Endothelial cell of hepatic sinusoid (primary cell): ENCODE data around the gene IRF4.

Source experiments
- in situ Hi-C: cut with HindIII; loops from 2 replicates; pipeline ENCODE4 v1.10.0; 2017; ENCODE audit warnings: low sequenced_read_pairs

IRF4 gene

DNA sequence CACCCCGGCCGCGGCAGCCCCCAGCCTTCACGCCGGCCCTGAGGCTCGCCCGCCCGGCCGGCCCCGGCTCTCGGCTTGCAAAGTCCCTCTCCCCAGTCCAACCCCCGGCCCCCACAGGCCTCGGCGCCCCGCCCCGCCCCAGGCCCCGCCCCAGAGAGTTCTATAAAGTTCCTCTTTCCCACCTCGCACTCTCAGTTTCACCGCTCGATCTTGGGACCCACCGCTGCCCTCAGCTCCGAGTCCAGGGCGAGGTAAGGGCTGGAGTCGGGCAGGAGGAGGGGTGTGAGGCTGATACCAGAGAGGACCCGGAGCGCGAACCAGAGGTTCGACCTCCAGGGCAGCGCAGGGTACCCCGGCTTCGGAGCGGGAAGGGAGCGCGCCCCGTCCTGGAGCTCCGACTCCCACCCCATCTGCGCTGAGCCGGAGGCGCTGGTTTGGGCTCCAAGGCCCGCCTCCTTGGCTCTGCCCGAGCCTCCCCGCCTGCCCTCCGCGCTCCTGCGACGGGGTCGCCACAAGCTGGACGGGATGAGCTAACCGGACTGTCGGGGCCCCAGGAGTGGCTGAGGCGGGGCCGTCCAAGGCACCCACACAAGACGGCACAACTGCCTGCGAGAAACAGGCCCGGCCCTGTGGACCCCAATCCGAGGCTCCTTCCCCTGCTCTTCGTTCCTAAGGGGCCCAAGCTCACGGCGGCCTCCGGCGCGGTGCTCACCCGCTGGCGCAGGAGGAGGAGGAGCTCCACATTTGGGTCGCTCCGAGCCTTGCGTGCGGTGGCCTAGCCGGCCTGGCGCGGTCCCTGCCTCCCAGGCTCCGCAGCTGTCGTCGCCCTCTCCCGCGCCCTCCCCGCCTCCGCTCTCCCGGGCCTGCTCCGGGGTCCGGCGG lies at the start of gene IRF4:
Gene IRF4 (plus strand): TSS at position 194 of the 882 bp plus-strand sequence. CDS start 1,401 bp downstream, outside the sequence.
- in situ Hi-C loops = no loop called here

DNA sequence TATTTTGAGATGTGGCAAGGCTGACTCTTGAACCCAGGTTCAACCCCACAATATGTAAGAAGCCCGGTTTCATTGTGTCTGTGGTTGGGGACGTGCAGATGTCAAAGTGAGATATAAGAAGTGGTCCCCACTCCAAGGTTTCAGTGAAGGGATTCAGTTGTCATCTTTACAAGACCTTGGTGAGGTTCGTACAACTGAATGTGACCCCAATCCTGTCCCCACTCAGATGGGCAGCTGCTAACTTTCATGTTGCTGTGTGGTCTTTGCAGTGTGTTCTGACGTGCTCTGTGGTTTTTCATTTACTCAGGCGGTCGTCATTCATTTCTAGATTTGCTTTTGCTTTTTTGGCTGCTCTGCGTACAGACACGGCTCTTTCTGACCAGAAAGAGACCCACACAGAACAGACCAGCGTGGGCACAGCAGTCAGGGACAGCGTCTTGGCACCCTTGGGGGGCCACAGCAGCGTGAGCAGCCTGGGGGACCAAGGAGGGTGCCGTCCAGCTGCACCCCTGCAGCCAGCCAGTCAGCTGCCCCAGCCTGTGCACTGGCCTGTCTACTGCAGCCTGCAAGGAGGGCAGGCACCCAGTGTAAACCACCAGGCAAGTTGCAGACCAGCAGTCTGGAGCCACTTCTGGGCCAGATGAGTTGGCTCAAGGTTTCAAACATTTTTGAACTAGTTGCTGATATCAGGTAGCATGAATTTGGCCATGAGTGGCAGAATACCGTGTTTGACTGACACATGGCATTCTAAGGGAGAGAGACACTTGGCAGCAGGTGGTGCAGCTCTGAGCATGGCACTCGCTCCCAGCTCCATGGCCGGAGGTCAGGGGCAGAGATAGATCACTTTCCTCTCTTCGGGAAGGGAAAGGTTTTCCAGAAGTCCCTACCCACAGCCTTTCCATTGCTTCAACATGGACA lies 49.4 kb upstream of the IRF4 start:
- in situ Hi-C loops = no loop called here

DNA sequence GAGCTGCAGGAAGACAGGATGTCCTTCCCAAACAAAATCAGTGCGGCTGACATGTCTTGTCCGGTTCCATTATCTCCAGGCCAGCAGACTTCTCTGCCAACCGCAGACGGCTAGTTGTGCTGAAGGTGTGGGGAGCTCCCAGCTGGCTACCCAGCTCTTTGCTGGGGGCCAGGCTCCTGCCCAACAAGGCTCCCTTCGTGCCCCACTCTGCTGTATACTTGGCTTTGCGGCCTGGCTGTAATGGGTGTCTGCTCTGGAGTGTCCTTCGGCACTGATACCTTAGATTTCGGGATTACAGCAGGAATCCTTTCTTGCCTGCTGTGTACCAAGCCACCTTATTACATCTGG lies 48.7 kb upstream of the IRF4 start:
- in situ Hi-C loops = no loop called here

DNA sequence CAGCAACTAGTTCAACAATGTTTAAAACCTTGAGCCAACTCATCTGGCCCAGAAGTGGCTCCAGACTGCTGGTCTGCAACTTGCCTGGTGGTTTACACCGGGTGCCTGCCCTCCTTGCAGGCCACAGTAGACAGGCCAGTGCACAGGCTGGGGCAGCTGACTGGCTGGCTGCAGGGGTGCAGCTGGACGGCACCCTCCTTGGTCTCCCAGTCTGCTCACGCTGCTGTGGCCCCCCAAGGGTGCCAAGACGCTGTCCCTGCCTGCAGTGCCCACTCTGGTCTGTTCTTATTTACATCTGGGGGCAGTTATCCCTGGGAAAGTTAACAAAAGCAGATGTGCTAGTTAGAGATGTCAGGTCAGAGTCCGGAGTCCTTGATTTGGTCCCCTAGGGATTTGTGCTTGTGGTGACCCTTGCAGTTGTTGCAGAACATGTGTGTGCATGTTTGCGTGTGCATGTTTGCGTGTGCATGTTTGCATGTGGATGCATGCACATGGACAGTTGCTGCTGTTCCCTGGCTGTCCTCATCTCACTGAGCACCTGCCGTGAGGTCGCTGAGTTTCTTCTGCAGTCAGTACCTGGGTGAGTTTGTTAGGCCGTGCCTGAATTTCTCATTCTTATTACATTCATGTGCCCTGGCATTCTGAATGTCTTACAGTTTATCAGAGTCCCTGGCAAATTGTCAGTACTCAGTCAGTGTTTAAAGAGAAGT lies 48.2 kb upstream of the IRF4 start:
- in situ Hi-C loops = no loop called here

DNA sequence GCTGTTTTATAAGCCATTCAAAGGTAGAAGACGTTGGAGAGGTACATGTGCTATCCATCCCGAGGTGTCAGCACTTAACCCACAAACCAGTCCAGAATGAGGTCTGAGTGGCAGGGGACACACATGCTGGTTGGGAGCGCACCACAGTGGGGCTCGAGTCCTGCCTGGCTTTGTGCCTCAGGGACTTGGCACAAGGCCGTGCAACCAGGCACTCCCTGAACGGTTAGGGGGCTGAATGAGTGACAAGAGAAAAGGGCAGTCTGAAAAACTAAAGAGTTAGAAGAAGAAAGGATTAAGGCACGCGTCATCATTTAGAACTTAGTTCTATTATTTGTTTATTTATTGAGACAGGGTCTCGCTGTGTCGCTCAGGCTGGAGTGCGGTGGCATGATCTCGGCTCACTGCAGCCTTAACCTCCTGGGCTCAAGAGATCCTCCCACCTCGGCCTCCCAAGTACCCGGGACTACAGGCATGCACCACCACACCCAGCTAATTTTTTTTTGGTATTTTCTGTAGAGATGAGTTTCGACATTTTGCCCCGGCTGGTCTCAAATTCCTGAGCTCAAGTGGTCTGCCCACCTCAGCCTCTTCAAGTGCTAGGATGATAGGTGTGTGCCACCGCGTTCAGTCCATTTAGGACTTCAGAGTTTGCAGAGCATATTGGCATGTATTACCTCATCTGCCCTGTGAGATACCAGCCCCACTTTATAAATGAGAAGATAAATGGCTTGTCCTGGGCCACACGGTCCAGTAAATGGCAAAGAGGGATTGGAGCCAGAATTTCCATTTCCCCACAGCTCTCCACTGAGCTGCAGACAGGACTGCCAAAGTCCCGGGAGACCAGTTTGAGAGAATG lies 47.4 kb upstream of the IRF4 start:
- in situ Hi-C loops = no loop called here

DNA sequence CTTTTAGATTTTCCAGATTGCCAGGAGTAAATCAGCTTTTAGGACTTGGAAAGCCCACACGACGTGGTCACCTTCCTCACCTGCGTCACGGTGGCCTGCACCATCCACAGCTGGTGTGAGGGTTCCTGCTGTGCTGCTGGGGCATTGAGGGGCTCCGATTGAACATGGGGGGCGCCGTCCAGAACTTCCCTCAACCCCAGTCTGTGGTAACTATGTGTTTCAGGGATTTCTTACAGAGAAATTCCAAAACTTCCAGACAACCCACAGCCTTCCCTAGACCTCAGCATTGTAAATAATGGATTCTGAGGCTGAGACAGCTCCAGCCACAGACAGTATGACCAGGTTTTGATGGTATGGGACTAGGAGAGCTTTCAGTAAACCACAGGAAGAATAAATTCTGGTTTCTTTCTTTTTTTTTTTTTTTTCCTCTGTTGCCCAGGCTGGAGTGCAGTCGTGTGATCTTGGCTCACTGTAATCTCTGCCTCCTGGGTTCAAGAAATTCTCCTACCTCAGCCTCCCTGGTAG lies 46.7 kb upstream of the IRF4 start:
- in situ Hi-C loops = no loop called here

DNA sequence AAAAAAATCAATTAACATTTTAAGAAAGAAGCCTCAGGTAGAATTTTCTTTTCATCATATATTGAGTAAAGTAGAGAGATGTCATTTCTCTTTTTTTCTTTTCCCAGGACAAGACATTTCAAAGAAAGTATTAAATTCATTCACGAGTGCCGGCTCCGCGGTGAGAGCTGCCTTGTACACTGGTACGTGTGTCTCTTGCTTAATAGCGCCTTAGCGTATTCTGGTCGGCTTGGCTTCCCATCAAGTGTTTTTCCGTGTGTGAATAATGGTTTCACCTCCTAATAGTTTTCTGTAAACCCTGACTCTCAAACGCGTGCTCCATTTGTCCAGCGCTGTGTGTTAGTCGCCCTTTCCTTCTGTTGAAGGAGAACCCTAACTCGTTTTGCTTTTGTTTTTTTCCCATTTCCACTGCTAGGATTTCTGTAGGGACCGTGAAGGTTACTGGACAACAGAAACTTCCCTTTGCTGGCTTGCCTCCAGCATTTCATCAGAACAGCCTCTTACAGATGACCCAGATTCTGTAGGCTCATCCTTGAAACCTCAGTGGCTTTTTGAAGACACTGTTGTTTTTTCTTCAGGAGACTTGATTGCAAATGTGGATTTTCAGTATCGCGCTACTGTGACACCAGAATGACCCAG lies 45.7 kb upstream of the IRF4 start:
- in situ Hi-C loops = no loop called here

DNA sequence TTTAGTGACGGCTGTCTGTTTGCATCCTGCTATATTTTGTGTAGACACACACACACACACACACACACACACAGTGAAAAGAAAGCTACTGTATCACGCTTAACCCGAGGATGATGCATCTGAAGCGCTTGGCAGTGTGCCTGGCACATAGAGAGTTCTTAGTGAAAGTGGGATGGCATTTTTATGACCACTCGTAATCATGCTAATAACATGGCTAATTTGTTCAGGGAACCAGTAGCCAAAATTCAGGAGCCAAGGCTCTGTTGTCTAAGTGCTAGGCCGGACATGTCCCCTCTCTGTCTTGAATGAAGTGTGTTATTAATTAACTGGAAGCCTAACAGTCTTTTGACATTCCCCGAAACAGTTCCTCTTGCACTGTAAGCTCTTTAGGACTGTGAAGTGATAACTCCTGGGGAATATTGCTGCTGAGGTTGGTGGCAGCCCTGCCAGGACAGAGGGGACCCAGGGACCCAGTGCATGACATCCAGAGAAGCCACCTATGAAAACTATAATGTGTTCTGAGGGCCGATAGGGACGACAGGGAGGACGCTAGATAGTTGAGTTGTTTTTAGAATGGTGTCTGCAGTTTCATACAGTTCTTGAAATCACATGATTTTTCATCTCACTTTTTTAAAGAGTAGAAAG lies 45.0 kb upstream of the IRF4 start:
- in situ Hi-C loops = no loop called here

DNA sequence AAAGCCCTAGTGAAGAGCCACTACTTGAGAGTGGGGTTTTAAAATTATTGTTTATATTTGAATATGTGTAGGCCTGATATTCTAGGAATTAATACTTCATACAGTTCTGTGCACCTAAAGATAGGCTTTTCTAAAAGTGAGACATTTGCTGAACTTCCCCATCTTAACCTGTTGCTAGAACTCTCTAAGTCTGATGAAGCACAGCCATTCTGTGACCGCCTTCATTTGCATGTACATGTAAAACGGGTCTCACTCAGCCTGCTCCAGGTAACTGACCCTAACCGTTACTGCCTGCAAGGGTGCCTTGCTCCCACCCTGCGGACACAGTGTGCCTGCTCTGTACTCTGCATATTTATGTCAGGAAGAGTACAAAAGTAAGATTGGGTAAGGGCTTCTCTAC lies 44.3 kb upstream of the IRF4 start:
- in situ Hi-C loops = no loop called here

DNA sequence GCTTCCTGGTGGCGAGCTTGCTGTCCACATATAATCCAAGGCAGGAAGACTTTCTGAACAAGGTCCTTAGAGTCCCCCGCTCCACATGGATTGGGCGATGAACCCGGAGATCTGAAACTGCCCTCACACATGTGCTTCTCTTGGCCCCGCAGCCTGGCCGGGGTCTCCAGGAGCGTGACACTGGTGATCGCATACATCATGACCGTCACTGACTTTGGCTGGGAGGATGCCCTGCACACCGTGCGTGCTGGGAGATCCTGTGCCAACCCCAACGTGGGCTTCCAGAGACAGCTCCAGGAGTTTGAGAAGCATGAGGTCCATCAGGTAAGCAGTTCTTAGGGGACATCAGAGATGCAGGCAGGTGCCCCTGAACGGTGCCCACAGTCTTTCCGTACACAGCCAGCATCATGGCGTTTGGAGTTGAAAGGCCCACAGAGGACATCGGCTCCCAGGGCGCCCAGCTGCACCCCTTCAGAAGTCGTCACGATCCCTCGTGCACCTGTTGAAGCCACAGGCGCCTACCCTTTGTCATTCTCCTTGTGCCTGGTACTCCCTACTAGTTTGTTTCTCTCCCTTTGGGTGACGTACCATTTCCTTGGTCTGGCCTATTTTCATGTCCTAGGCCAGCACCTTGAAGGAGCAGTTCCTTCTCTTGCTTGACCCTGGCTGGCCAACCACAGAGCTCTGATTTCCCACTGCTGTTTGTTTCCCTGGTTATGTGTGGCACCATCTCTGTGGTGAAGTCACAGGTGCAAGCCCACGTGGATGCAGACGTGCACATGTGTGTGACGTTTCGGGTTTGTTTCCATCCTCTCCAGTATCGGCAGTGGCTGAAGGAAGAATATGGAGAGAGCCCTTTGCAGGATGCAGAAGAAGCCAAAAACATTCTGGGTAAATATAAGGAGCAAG lies 43.3 kb upstream of the IRF4 start:
- in situ Hi-C loops = no loop called here

DNA sequence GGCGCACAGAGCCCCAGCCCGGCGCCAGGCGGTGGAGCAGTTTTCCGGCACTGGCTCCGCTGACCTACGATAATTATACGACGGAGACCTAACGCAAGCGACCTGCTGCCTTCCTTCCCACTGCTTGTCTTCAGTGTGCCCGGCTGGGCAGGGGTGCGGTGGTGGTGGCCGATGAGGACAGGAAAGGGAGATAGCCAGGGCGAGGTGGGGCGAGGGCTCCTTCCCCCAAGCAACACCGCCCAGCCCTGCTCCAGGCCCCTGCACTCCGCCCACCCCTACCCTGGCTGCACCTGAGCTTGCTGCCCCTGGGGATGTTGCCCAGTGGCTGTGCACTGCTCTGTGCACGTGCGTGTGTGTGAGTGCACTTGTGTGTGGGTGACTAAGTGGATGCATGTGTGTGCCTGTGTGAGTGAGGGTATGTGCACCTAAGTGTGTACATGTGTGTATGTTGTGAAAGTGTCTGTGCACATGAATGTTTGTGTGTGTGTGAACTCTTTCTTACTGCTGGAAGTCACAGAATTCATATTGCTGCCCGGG lies 42.6 kb upstream of the IRF4 start:
- in situ Hi-C loops = no loop called here

DNA sequence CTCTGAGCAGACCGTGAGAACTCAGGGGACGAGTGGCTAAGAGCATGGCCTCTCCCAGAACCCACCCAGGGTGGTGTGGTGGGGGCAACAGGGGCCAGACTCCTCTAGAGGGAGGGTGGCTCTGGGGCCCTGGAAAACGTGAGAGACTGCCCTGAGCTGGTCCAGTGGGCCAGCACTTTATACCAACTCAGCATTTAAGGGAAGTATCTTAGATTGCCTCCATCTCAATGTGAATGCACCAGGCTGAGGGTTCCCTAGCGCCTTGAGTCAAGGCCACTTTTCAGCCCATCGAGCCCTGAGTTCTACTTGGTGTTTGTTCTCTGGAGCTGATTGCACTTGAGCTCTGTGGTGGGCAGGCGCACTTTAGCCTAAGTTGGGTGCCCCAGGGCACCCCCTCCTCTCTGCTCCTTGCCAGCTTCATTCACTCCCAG lies 42.0 kb upstream of the IRF4 start:
- in situ Hi-C loops = no loop called here

DNA sequence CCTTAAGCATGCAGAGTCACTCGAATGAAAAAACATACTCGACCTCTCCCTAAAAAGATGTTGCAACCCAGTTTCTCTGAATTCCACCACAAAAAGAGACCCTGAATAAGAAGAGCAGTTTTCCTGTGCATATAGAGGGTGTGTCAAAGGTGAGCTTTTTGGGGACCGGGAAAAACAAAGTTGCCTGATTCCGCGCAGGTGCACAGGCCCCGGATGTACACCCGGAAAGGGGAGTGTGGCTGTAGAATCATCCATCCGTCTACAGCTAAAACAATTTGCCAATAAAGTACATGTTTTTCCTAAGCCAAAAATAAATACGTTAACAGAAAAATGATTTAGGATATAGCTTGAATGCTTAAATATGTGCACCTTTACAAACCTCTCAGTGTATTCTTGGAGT lies 41.2 kb upstream of the IRF4 start:
- in situ Hi-C loops = no loop called here

DNA sequence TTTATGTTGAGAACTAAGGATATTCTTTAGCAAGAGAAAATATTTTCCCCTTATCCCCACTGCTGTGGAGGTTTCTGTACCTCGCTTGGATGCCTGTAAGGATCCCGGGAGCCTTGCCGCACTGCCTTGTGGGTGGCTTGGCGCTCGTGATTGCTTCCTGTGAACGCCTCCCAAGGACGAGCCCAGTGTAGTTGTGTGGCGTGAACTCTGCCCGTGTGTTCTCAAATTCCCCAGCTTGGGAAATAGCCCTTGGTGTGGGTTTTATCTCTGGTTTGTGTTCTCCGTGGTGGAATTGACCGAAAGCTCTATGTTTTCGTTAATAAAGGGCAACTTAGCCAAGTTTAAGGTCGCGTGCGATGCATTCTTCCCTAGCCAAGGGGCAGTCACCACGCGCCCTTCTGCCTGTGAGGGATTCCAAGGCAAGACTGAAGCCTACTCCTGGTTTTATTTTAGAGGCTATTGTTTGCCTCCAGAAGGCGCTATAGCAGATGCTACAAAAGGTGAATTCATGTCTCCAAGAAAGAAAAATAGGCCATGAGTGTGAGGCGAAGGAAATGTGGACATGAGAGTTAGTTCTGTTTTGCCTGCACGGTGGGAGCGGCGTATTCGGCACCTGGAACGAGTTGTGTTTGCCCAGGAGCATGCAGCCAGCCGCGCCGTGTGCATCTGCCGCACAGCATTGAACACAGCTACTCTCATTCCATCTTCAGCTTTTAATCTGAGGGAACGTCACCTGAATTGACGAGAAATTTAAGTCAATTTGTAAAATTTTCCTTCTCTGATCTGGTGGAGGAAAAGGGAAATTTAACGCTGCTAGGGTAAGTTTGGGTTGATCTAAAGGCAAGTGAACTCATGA lies 40.3 kb upstream of the IRF4 start:
- in situ Hi-C loops = no loop called here

DNA sequence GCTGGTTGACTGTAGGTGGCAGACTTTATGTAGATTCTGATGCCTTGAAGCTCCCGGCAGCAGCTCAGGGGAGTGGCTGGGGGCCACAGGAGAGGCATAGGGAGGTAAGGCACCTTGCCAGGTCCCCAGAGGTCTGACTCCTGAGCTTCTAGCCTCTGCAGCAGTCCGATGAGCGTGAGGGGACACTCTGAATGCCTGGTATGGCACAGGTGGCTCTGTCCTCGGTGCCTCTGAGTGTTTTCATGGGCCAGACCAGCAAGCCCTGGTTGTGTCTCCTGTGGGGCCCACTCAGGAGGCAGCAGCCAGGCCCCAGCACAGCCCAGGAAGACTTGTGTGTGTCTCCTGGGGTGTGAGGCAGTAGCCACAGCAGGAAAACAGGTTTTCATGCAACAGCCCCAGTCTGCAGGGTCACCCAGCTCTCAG lies 39.7 kb upstream of the IRF4 start:
- in situ Hi-C loops = no loop called here

DNA sequence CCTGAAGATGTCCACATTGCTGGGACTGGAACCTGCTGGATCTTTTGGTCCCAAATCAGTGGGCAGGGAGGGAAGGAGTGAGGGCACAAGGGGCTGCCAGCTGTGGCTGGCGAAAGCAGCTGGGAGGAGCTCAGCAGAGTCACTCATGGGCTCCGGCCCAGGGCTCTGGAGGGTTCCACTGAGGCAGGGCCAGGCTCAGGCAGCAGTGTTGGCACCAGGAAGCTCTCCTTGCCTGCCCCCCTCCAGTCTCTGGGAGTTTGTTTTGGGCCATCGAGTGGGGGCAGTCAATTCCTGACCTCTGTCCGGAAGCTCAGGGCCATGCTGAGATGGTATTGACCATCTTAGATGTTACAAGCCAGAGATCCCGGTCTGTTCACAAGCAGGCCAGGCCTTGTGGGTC lies 39.1 kb upstream of the IRF4 start:
- in situ Hi-C loops = no loop called here

DNA sequence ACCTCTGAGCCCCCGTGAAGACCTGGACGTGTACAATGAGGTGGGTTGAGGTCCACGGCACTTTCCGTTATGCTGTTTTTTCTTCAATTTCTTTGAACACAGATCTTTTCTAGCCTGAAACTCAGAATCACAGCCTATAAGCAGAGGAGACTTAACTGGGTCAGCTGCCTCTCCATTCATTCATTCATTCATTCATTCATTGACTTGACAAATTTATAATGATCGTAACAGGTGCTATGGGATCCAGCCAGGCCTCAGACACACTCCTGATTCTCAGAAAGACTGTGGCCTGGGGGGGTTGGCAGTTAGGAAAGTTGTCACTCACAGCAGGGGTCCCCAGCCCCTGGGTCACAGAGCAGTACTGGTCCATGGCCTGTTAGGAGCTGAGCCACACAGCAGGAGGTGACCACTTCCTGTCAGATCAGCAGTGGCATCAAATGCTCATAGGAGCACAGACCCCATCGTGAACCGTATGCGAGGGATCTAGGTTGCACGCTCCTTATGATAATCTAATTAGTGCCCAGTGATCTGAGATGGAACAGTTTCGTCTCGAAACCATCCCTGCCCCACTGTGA lies 38.6 kb upstream of the IRF4 start:
- in situ Hi-C loops = no loop called here
